NCI-H2227 (cell line): ENCODE data around the gene RILP.

Experiments used
- DNase-seq: peaks from one replicate; lab custom pipeline; 2025; ENCODE audit not compliant: unreplicated experiment; lab: John Stamatoyannopoulos, UW

The RILP gene

DNA sequence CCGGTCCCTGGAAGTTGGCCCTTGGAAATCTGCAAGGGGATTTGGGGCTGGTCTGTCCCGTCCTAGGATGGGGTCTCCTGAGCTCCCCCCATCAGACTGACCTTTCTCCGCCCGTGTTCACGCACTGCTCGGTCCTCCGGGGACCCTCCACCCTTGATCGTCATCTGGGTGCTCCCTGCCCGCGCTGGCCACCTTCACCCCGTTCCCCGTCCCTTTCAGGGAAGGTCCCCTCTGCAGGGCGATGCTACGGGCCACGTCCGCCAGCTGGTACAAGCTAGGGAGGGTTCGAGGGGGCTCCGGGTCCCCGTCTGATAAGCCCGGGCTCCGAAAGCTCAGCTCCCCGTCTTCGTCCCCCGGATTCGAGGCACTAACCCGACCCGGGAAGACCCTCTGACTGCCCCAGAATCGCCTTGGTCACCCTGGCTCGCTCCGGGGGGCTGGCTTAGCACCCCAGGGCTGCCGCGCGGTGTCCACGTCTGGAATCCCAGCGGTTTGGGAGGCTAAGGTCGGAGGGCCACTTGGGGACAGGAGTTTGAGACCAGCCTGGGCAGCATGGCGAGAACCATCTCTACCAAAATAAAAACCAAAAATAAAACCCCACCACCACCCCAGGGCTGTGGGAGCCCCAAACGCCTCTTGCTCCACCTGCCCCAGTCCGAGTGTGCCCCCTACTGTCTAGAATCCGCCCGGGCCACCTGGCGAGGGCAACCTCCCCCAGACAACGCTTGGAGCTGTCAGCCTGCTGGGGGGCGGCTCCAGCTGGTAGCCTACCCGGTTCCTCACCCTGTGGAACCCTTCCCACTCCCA is 20.0 kb downstream of the RILP start:
- DNase-seq = peak; percentile 26

DNA sequence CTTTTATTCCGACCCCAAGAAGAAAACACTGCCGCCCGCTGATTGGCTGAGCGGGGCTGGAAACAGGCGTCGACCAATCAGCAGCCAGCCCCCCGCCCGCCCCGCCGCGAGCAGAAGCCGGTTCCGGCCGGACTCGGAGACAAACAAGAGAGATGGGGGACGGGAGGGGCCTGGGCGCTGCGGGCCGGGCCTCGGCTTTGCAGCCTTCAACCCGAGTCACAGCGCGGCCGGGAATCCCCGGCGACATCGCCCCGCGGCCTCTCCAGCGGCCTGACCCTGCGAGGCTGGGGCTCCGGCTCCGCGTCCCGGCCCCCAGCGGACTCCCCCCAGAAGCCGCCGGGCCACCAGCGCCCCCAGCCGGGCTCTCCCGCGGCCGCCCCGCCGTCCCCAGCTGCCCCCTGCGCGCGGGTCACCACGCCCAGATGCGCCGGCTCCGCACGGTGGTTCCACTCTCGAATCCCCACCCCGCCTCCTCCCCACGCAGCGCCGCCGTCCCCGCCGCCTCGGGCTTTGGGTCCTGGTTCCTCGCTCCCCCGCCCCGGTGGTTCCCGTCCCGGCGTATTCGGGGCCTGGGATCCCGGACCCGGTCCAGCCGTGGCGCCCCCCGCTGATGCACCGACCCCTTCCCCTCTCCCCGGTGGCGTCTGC is 20.7 kb downstream of the RILP start:
- peak; percentile 95 for DNase-seq

DNA sequence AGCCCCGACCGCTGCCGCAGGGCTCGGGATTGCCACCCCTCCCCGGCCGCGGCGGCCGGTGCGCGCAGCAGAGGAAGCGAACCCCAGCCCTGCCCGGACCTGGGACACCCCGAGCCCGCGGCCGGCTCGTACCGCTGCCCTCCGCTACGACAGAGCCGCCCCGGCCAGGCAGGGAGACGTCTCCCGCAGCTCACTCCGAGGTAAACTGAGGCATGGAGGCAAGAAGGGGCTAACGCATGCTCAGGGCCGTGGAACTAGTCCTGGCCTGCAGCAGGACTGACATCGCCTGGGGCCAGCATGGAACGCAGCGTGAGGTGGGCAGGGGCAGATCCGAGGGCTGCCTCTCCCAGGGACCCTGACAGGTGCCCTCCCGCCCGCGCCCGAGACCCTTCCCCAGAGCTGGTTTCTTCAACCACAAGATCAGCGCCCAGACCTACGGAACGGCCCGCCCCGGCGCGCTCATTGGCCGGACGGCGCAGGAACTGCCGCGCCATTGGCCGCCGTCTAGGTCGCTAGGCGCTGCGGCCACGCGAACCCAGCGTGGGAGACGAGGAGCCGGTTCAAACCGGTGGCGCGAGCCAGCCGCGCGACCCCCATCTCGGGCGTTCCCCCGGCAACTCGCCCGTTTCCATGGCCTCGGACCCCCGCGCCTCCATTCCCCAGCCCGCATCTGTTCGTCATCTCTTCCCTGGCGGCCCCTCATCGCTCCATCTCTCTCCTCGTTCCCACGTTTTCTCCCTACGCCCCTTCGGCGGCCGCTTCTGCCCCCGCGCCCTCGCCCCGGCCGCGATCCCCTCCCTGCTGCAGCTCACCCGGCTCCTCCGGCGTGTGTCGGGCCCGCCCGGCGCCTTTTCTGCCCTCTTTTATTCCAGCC is 21.4 kb downstream of the RILP start, which contains the start of gene SLC43A2:
Gene SLC43A2 (minus strand): TSS at position 853 of the 874 bp plus-strand sequence. CDS start 960 bp downstream, outside the sequence.
- peak; percentile 90 for DNase-seq

DNA sequence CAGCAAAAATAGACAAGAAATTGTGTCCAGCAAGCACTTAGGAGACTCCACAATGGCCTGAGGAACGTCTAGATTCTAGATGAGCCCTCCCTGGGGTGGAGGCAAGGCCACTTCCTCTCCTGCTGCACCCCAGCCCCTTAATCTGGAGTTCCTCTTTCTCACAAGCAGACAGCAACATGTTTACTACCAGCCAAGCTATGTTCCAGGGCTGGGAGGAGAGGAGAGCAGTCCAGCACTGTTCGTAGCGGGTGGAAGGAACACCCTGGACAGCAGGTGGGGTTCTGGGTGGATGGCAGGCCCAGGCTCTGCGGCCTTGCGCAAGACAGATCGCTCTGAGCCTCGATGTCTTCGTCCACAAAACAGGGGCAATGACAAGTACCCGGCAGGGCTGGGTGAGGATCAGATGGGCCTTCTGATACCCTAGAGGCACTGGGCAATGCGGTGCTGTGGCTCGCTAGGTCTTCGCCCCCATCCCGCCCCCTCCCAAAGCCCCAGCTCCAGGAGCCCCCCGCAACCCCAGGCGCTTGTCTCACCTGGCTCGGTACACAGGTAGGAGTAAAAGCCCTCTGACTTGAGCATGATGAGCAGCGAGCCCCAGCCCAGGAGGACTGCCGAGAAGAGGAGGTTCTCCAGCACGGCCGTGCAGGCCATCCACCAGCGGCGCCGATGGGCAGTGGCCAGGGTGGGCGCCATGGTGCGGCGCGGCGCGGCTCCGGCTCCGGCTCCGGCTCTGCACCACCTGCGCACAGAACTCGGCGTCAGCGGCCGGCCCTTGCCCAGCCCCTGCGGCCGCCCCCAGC is 22.3 kb downstream of the RILP start:
- DNase-seq = no peak

DNA sequence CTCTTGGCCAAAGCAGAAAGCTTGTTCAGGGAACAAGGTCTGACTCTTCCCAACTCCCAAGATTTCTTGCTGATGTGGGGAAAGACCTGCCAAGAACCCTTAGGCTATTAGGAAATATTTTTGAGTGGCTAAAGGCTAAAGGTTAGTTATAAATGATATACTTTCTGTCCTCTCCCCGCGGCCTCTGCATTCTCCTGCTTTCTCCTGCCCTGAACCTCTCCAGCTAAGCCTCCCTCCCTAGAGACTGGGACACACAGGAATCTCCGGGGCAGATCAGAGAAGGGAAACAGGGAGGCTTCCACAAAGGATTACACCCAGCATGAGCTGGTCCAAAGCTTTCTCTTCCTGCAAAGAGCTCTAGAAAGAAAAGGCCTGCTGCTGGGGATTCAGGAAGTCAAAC is 23.3 kb downstream of the RILP start:
- no peak for DNase-seq

DNA sequence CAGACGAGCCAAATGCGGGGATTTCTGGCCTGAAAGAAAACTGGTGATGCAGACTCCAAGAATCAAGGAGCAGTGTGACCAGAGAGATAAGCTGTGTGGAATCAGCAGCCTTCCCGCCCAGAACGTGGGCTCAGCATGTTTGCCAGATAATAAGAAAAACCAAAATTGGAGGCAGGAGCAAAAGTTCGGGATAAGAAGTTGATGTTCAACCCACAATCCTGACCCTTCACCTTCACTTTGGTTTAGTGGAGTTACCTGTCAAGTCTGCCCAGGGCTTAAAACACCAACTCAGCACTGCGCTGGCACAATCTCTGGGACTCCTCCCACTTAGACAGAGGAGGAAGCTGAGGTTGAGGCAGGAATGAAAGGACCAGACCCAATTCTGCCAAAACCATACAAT is 24.1 kb downstream of the RILP start:
- DNase-seq = no peak

DNA sequence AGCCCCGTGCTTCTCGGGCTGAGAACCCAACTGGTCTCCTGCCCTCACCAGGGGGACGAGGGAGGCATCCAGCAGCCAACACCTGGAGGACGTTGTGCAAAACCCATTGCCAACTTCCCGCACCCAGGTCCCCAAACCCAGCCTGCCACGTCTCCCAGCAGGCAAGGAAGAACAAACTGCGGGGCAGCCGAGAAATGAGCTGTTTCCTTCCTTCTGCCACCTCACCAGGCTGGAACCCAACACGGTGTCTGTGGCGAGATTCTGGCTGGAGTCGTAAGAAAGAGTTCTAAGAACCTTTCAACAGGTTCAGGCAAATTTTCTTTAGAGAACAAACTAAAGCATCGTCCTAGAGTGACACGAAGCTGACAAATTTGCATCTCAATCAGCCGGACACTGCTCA is 24.6 kb downstream of the RILP start:
- no peak for DNase-seq

DNA sequence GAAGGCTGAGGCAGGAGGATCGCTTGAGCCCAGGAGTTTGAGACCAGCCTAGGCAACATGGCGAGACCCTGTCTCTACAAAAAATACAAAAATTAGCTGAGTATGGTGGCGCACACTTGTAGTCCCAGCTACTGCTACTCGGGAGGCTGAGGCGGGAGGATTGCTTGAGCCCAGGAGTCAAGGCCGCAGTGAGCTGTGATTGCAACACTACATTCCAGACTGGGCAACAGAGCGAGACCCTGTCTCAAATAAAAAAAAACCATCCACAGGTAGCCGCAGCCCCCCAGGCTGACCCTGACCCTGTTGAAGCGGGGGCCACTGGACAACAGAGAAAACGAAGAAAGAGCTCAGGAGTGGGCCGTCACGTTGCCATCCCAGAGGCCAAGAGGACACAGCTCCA is 25.0 kb downstream of the RILP start:
- DNase-seq = no peak

DNA sequence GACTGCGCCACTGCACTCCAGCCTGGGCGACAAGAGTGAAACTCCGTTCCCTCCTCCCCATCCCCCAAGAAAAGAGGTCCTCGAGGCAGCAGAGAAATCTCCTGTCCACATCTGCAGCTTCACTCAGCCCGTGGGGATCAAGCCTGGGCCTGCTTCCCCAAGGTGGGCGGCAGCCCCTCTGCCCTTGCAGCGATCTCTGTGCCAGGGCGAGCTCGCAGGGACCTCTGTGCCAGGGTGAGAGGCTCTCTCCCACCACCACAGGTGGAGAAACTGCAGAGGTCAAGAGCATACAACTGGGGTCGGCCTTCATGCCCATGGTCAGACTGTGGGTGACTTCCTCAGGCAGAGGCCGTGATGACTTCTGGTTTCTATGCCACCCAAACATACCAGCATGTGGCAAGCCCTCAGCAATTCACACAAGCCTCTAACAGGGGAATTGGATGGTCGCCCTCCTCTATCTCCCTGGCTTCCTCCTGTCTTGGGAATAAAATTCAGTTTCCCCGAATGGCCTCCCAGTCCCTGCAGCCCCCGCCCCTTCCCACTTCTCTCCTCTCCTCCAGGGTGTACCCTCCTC is 26.5 kb downstream of the RILP start:
- no peak for DNase-seq

DNA sequence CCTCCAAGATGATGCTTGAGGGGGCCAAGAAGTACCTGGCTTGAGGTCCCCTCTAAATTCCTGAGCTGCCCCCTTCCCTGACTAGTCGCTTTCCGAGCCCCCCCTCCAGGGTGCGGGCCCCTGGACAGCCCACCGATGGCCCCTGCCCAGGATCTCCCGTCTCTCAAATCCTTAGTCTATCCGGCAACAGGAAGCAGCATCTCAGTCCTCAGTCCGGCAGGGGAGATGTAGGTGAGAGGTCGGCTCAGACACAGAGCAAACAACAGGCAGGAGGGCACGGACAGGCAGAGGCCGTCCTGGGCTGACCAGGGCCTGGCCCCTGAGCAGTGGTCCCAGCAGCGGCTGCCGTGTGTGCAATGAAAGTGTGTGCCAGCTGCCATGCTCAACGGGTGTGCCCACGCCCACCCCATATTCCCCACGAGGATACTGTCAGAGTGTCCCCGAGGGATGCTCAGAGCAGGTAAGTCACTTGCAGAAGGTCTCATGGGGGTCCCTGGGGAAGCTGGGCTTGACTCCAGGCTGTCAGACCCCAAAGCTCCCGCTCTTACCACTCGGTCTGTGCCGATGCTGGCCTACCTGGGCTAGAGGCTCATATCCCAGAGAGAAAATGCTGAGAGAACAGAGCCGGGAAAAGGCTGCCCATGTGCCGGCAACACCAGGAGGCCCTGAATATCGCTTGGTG is 28.3 kb downstream of the RILP start:
- no peak for DNase-seq

DNA sequence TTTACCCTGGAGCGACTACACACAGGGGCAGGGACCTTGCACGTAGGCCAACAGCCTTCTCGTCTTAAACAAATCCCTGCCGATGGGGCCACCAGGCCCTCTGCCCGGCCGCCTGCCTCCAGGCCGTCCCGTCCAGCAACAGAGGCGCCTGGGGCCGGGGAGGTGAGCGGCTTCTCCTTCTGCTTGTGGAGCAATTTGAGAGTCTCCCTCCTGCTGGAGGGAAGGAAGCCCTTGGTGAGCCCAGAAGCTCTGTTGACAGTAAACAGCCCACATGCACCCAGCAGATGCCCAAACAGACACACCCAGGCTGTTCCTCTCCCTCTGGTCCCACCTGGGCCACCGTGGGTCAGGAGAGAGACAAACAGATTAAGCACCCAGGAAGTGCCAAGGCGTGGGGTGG is 29.2 kb downstream of the RILP start:
- DNase-seq = no peak

DNA sequence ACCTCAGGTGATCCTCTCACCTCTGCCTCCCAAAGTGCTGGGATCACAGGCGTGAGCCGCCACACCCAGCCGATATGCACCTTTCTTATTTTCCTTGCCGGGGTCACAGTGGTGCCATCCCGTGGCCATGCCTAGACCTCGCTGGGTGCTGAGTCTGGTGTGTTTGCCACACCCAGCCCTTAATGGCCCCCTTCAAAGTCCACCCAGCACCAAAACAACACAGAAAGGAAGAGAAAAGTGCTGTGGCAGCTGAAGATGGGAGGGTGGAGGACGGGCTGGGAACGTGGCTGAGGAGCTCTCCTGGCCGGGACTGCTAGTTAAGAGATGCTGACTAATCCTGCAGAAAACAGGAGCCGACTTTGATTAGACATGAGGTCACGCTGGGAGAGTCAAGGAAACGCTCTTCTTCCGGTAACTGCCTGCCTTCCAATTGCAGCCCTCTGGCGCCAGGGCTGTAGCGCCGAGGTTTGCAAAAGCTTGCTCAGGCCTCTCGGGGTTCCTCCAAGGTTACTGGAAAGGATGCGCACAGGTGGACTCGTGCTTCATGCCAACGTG is 32.0 kb downstream of the RILP start:
- DNase-seq = peak; percentile 44

DNA sequence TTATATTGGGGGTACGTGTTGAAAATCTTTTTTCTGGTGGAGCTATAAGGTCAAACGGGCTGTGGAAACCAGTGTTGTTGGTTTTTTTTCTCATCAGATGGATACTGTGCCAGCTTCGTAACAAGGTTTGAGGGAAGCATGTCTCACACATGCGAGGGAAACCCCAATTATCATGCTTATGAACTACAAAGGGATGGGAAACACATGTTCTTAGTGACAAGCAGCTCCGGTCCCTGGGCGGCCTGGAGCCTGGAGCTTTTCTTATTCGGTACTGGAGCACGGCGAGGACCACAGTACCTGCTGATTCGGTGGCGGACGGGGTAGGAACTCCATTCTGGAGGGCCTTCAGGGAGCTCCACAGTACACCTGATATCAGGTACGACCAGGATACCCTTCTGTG is 33.6 kb downstream of the RILP start:
- no peak for DNase-seq

DNA sequence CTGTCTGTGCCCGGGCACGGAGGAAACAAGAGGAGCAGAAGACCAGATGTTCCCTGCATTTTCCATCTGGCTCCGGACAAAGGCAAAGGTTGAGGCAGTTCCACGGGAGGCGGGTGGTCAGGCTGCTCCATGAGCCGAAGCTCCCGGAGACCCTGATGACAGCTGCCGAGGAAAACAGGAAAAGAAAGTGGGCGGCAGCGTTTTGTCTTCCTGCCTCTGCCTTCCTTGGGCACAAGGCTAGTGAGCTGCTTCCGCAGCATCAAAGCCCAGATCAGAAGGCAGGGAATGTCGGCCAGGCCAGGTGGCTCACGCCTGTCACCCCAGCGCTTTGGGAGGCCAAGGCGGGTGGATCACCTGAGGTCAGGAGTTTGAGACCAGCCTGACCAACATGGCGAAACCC is 37.3 kb downstream of the RILP start:
- no peak for DNase-seq

DNA sequence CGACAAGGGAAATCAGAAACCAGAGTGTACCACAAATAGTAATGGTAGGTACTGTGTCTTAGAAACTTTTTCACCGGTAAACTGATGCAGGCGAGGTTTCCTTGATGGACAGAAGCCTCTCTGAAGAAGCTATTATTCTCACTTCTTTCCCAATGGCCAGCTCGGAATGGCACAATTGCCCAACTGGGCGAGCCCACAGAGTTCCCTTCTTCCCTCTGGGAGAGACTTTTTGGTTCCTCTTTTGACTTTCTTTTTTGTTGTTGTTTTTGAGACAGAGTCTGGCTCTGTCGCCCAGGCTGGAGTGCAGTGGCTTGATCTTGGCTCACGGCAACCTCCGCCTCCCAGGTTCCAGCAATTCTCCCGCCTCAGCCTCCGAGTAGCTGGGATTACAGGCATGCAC is 38.0 kb downstream of the RILP start:
- no peak for DNase-seq

DNA sequence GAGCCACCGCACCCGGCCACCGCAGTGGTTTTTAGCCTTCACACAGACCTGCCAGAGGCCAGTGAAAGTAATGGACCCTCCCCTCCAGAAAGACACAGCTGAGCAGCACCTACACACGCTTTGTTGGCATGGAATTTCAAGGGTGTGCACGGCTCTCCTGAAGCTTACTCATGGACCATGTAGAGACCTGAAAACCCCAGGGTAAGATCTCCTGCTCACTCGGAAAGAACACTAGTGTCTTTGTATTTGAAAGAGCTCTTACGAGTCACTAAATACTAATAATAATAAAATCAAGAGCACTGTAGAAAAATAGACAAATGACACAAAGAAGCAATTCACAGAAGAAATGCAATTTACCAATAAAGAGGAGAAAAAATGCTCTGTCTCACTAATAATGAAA is 41.0 kb downstream of the RILP start:
- DNase-seq = no peak

DNA sequence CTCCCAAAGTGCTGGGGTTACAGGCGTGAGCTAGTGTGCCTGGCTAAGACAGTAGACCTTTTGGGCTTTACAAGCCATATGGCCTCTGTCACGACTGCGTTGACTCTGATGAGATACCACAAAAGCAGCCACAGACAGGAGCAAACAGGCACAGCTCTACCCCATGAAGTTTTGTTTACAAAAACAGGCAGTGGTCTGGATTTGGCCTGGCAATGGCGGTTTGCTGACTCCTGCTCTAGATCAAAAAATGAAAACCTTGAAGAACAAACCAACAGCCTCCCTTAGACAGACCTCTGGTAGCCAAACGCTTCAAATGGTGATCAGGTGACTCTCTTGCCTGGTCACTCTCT is 41.7 kb downstream of the RILP start:
- no peak for DNase-seq

DNA sequence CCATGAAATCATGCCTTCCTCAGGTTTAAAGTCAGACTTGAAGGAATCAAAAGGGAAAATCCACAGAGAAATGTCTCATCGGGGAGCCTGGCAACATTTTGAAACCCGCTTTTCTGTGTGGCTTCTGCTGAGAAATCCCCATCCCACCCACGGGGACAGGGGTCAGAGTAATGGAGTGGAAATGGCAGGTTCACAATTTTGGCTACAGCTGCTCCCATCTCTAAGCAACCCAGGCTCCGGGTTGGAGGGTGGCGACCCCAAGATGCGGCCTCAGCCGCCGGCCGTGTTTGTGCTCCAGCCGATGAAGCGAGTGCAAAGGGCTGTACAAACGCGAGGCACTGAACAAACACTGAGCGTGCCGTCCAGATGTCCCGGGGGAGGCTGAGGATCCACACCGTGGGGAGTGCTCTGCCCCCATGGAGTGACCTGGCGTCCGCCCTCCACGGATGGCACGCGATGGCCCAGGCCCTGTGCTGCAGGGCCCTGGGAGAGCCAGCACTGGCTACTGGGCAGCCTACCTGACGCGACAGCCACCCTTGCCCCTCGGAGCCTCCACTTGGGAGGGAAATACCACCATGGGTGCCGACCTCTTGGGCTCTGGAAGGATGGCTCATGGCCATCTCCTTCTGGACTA is 43.2 kb downstream of the RILP start:
- DNase-seq = no peak

DNA sequence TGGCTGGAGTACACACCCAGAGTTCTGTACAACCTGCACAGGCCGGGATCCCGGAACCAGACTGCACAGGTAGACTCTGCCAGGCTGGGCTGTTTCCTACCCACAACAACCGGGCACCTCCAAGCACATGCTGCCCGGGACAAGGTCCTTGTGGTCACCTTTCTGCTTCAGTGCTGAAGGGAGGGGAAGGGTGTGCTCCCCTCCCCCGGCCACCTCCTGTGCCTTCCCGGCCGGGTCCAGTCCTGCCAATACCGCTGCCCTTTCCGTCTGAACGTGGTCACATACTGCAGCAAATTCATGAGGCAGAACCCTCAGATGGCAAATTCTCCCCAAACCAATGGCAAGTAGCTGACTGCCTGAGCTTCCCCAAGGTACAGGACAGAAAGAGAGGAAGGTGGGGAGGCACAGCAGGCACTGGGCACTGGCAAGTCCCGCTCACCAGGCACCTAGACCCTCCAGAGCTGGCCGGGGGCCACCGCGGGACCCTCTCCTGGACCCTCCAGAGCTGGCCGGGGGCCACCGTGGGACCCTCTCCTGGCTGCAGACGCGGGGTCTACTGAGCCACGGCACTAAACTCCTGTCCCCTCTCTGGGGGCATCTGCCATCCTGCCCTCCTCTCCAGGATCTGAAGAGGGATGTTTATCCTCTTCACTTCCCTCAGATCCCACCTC is 43.9 kb downstream of the RILP start:
- DNase-seq = no peak
